HEK293 (cell line): ENCODE data around the gene THYN1.
A peak's percentile ranks its signal among the peaks of the same experiment; 100 is the strongest.

ENCODE experiments used
- KLF10 ChIP-seq: fragments of 450-650 bp; IDR thresholded peaks from 2 replicates; pipeline ENCODE4 v1.5.1; 2018; ENCODE audit warnings: missing biosample characterization, mild to moderate bottlenecking, missing genetic modification characterization
- KLF9 ChIP-seq: fragments of 450-650 bp; formaldehyde crosslinking; IDR thresholded peaks from 2 replicates; pipeline ENCODE4 v1.5.1; 2016; ENCODE audit warnings: missing biosample characterization, missing genetic modification characterization, low read depth
- MZF1 ChIP-seq: fragments of 450-650 bp; formaldehyde crosslinking; IDR thresholded peaks from 2 replicates; pipeline ENCODE4 v1.5.1; 2017; ENCODE audit warnings: missing biosample characterization, missing genetic modification characterization, borderline replicate concordance
- OSR2 ChIP-seq: fragments of 450-650 bp; formaldehyde crosslinking; IDR thresholded peaks from 2 replicates; pipeline ENCODE4 v1.5.1; 2016; ENCODE audit warnings: missing biosample characterization, missing genetic modification characterization
- PRDM2 ChIP-seq: fragments of 450-650 bp; formaldehyde crosslinking; IDR thresholded peaks from 2 replicates; pipeline ENCODE4 v1.5.1; 2016; ENCODE audit warnings: missing biosample characterization, missing genetic modification characterization, borderline replicate concordance
- SP2 ChIP-seq: fragments of 450-650 bp; formaldehyde crosslinking; IDR thresholded peaks from 2 replicates; pipeline ENCODE4 v1.5.1; 2016; ENCODE audit warnings: missing biosample characterization, missing genetic modification characterization
- ZBTB10 ChIP-seq: fragments of 450-650 bp; formaldehyde crosslinking; IDR thresholded peaks from 2 replicates; pipeline ENCODE4 v1.5.1; 2016; ENCODE audit warnings: missing biosample characterization, missing genetic modification characterization
- ZBTB17 ChIP-seq: fragments of 450-650 bp; formaldehyde crosslinking; IDR thresholded peaks from 2 replicates; pipeline ENCODE4 v1.5.1; 2016; ENCODE audit warnings: missing biosample characterization, missing genetic modification characterization
- ZBTB8A ChIP-seq: fragments of 450-650 bp; formaldehyde crosslinking; IDR thresholded peaks from 2 replicates; pipeline ENCODE4 v1.5.1; 2016; ENCODE audit warnings: missing biosample characterization, missing genetic modification characterization
- ZFP3 ChIP-seq: fragments of 450-650 bp; formaldehyde crosslinking; IDR thresholded peaks from 2 replicates; pipeline ENCODE4 v1.5.1; 2016; ENCODE audit warnings: low read depth, missing biosample characterization, missing genetic modification characterization
- ZNF16 ChIP-seq: fragments of 450-650 bp; formaldehyde crosslinking; IDR thresholded peaks from 2 replicates; pipeline ENCODE4 v1.5.1; 2016; ENCODE audit warnings: low read depth, missing biosample characterization, missing genetic modification characterization
- ZNF169 ChIP-seq: fragments of 450-650 bp; formaldehyde crosslinking; IDR thresholded peaks from 2 replicates; pipeline ENCODE4 v1.5.1; 2016; ENCODE audit warnings: missing biosample characterization, missing genetic modification characterization
- ZNF24 ChIP-seq: fragments of 450-650 bp; formaldehyde crosslinking; IDR thresholded peaks from 2 replicates; pipeline ENCODE4 v1.5.1; 2016; ENCODE audit warnings: missing biosample characterization, missing genetic modification characterization
- ZNF341 ChIP-seq: fragments of 450-650 bp; formaldehyde crosslinking; IDR thresholded peaks from 2 replicates; pipeline ENCODE4; 2016; ENCODE audit warnings: low read depth, missing biosample characterization, missing genetic modification characterization
- ZNF350 ChIP-seq: fragments of 450-650 bp; formaldehyde crosslinking; IDR thresholded peaks from 2 replicates; pipeline ENCODE4 v1.5.0; 2017; ENCODE audit warnings: missing biosample characterization, mild to moderate bottlenecking, missing genetic modification characterization
- ZNF426 ChIP-seq: fragments of 450-650 bp; formaldehyde crosslinking; IDR thresholded peaks from 2 replicates; pipeline ENCODE4 v1.5.1; 2017; ENCODE audit warnings: missing biosample characterization, missing genetic modification characterization, mild to moderate bottlenecking, inconsistent platforms, moderate library complexity
- ZNF501 ChIP-seq: fragments of 450-650 bp; formaldehyde crosslinking; IDR thresholded peaks from 2 replicates; pipeline ENCODE4 v1.5.1; 2016; ENCODE audit warnings: missing biosample characterization, missing genetic modification characterization
- ZNF521 ChIP-seq: fragments of 450-650 bp; formaldehyde crosslinking; IDR thresholded peaks from 2 replicates; pipeline ENCODE4 v1.5.1; 2017; ENCODE audit warnings: missing biosample characterization, mild to moderate bottlenecking, missing genetic modification characterization
- ZNF544 ChIP-seq: fragments of 450-650 bp; formaldehyde crosslinking; IDR thresholded peaks from 2 replicates; pipeline ENCODE4 v1.5.0; 2017; ENCODE audit warnings: missing biosample characterization, missing genetic modification characterization
- ZNF585B ChIP-seq: fragments of 450-650 bp; formaldehyde crosslinking; IDR thresholded peaks from 2 replicates; pipeline ENCODE4 v1.5.1; 2016; ENCODE audit warnings: missing biosample characterization, missing genetic modification characterization
- ZNF600 ChIP-seq: fragments of 450-650 bp; formaldehyde crosslinking; IDR thresholded peaks from 2 replicates; pipeline ENCODE4 v1.5.1; 2016; ENCODE audit warnings: missing biosample characterization, missing genetic modification characterization
- ZNF664 ChIP-seq: fragments of 450-650 bp; formaldehyde crosslinking; IDR thresholded peaks from 2 replicates; pipeline ENCODE4 v1.5.1; 2016; ENCODE audit warnings: missing biosample characterization, missing genetic modification characterization
- ZNF670 ChIP-seq: fragments of 450-650 bp; formaldehyde crosslinking; IDR thresholded peaks from 2 replicates; pipeline ENCODE4 v1.5.1; 2016; ENCODE audit warnings: missing biosample characterization, missing genetic modification characterization, low read depth
- ZSCAN16 ChIP-seq: fragments of 450-650 bp; formaldehyde crosslinking; IDR thresholded peaks from 2 replicates; pipeline ENCODE4 v1.5.1; 2016; ENCODE audit warnings: missing biosample characterization, missing genetic modification characterization
- TF ChIP-seq, protein P1 (sequence below): fragments of 450-650 bp; formaldehyde crosslinking; IDR thresholded peaks from 2 replicates; pipeline ENCODE4 v1.5.1; 2016; ENCODE audit warnings: missing biosample characterization, missing genetic modification characterization
- TF ChIP-seq, protein P2 (sequence below): fragments of 450-650 bp; formaldehyde crosslinking; IDR thresholded peaks from 2 replicates; pipeline ENCODE4 v1.5.1; 2016; ENCODE audit warnings: missing biosample characterization, missing genetic modification characterization
- TF ChIP-seq, protein P3 (sequence below): fragments of 450-650 bp; formaldehyde crosslinking; IDR thresholded peaks from 2 replicates; pipeline ENCODE4 v1.5.1; 2017; ENCODE audit warnings: missing biosample characterization, missing genetic modification characterization

The THYN1 gene

GRCh38 chr11:134223836-134224709, 29.1 kb downstream of the THYN1 start, which contains the start of the genes NCAPD3 and VPS26B (continued):
- TF ChIP-seq ZSCAN16 (tag by site-specific recombination) (no peak), ZBTB8A (tag by site-specific recombination) (0 out of 2 replicates have a peak, but pooled peaks have one; percentile 20), ZNF664 (tag by site-specific recombination) (no peak), ZNF426 (tag by site-specific recombination) (no peak), SP2 (tag by site-specific recombination) (peak; percentile 90), ZNF600 (tag by site-specific recombination) (no peak), ZNF341 (tag by site-specific recombination) (0 out of 2 replicates have a peak, but pooled peaks have one; percentile 25), KLF10 (tag by site-specific recombination) (no peak), ZNF24 (0 out of 2 replicates have a peak, but pooled peaks have one; percentile 32), ZBTB17 (tag by site-specific recombination) (peak; percentile 51; the same call in 1 of the 2 replicates), MZF1 (no peak), ZNF585B (tag by site-specific recombination) (no peak), ZNF521 (tag by site-specific recombination) (no peak), ZNF670 (tag by site-specific recombination) (no peak), ZBTB10 (tag by site-specific recombination) (0 out of 2 replicates have a peak, but pooled peaks have one; percentile 17), OSR2 (tag by site-specific recombination) (no peak), ZNF350 (tag by site-specific recombination) (no peak), ZNF501 (tag by site-specific recombination) (peak; percentile 72), PRDM2 (no peak), ZNF16 (tag by site-specific recombination) (no peak), ZNF544 (tag by site-specific recombination) (no peak), KLF9 (0 out of 2 replicates have a peak, but pooled peaks have one; percentile 15), ZNF169 (tag by site-specific recombination) (no peak), ZFP3 (tag by site-specific recombination) (no peak)
- TF ChIP-seq, protein P1, sequence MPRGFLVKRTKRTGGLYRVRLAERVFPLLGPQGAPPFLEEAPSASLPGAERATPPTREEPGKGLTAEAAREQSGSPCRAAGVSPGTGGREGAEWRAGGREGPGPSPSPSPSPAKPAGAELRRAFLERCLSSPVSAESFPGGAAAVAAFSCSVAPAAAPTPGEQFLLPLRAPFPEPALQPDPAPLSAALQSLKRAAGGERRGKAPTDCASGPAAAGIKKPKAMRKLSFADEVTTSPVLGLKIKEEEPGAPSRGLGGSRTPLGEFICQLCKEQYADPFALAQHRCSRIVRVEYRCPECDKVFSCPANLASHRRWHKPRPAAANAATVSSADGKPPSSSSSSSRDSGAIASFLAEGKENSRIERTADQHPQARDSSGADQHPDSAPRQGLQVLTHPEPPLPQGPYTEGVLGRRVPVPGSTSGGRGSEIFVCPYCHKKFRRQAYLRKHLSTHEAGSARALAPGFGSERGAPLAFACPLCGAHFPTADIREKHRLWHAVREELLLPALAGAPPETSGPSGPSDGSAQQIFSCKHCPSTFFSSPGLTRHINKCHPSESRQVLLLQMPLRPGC (tag by site-specific recombination): no peak
- TF ChIP-seq, protein P2, sequence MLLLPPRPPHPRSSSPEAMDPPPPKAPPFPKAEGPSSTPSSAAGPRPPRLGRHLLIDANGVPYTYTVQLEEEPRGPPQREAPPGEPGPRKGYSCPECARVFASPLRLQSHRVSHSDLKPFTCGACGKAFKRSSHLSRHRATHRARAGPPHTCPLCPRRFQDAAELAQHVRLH (tag by site-specific recombination): 0 out of 2 replicates have a peak, but pooled peaks have one; percentile 83
- TF ChIP-seq, protein P3, sequence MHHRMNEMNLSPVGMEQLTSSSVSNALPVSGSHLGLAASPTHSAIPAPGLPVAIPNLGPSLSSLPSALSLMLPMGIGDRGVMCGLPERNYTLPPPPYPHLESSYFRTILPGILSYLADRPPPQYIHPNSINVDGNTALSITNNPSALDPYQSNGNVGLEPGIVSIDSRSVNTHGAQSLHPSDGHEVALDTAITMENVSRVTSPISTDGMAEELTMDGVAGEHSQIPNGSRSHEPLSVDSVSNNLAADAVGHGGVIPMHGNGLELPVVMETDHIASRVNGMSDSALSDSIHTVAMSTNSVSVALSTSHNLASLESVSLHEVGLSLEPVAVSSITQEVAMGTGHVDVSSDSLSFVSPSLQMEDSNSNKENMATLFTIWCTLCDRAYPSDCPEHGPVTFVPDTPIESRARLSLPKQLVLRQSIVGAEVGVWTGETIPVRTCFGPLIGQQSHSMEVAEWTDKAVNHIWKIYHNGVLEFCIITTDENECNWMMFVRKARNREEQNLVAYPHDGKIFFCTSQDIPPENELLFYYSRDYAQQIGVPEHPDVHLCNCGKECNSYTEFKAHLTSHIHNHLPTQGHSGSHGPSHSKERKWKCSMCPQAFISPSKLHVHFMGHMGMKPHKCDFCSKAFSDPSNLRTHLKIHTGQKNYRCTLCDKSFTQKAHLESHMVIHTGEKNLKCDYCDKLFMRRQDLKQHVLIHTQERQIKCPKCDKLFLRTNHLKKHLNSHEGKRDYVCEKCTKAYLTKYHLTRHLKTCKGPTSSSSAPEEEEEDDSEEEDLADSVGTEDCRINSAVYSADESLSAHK (tag by site-specific recombination): no peak
